ENCODE results near the gene ANAPC10. TPM values are rescaled to one million over a fixed set of nuclear protein-coding genes. Genes with fewer than 3 reads are reported as not detected.
A peak's percentile ranks its signal among the peaks of the same experiment; 100 is the strongest.

Gene ANAPC10
- total and polyA plus RNA-seq, 2 of the 4 experiments (the other 2 are of a cell fraction), result 17.1 to 22.4 TPM

GRCh38 chr4:145034727-145035211 is 63.2 kb downstream of the ANAPC10 start:
- no peak overlapping the region for H3K27ac ChIP-seq (ENCODE audit: insufficient read depth, low read length)
- no peak overlapping the region for H2AK5ac ChIP-seq (ENCODE audit: low read depth, low read length)
- H3K18ac ChIP-seq (ENCODE audit: low read depth, low read length), result no peak overlapping the region
- no peaks in the 10 kb centered on the region for H3K27me3 ChIP-seq (ENCODE audit: control insufficient read depth, insufficient read depth, low read length)
- intact Hi-C loops (cut with micrococcal nuclease) (no loop called here), in situ Hi-C loops (cut with MboI; ENCODE audit: low sequenced_read_pairs) (no loop called here), dilution Hi-C loops (cut with HindIII; ENCODE audit: low sequenced_read_pairs, unreplicated experiment) (no loop called here)
- H4K5ac ChIP-seq (ENCODE audit: low read depth, low read length), result no peak overlapping the region
- no peak overlapping the region for H3K9ac ChIP-seq (ENCODE audit: low read depth, low read length)
- no TSS peak for BruUV-seq (replicated peaks)
- peak overlapping the region in 1 of 2 experiments; percentile 16; a peak in 1 of 4 replicates for H4K8ac ChIP-seq (ENCODE audit: low read depth in 2 of 2, low read length in 2 of 2)
- H3K4me3 ChIP-seq (ENCODE audit: insufficient read depth, low read depth, low read length), result no peak overlapping the region
- ATAC-seq (ENCODE audit: low read depth) (peak; percentile 97), DNase-seq (peak; percentile 85)
- WGBS, 2 experiments (ENCODE audit: extremely low coverage in 2 of 2, insufficient read length in 1 of 2), result no CpG with 5 or more reads among the region's 6 CpGs
- H3K23ac ChIP-seq (ENCODE audit: low read depth, low read length), result no peak overlapping the region
- H3K4me2 ChIP-seq (ENCODE audit: low read depth, low read length), result no peak overlapping the region
- CTCF ChIA-PET, result interaction anchor here (0.5 kb wide), 1 partner anchor 397 kb away, joined by 3 read pairs; no protein-coding TSS in a partner anchor
- H3K36me3 ChIP-seq (ENCODE audit: control insufficient read depth, insufficient read depth, low read length), result peaks cover 8% of the 10 kb centered on the region
- peak overlapping the region; percentile 24 for H2AFZ ChIP-seq (replicated peaks; ENCODE audit: low read length, poor library complexity)
- H3K56ac ChIP-seq (ENCODE audit: extremely low read depth, insufficient read depth, low read length), result no peak overlapping the region
- H3K4ac ChIP-seq (ENCODE audit: low read depth, low read length), result peak overlapping the region; percentile 57
- H4K91ac ChIP-seq (ENCODE audit: insufficient read depth, low read depth, low read length), result peak overlapping the region; percentile 5; the same call in 1 of the 2 replicates
- H3K9me1 ChIP-seq (ENCODE audit: insufficient read depth, low read length), result peaks cover 7% of the 10 kb centered on the region
- H4K20me1 ChIP-seq (ENCODE audit: insufficient read depth, low read length), result no peaks in the 10 kb centered on the region
- no peak overlapping the region for H2BK5ac ChIP-seq (ENCODE audit: low read depth, low read length, poor library complexity, severe bottlenecking)
- peaks cover 5% of the 10 kb centered on the region for H3K4me1 ChIP-seq (ENCODE audit: control insufficient read depth, insufficient read depth, low read length)
- H3K9me3 ChIP-seq (ENCODE audit: control insufficient read depth, insufficient read depth, low read length), result no peaks in the 10 kb centered on the region
- H3K79me1 ChIP-seq (ENCODE audit: low read depth in 1 of 2, low read length in 2 of 2), result peaks cover 0 to 4% of the 10 kb centered on the region in 2 experiments; a peak in 2 of 4 replicates
- H2AK9ac ChIP-seq (replicated peaks; ENCODE audit: low read depth, low read length, poor library complexity), result no peak overlapping the region
- H3K14ac ChIP-seq (replicated peaks; ENCODE audit: low read depth, low read length), result peak overlapping the region; percentile 68
- peak overlapping the region; percentile 45; the same call in 1 of the 2 replicates for H2BK20ac ChIP-seq (ENCODE audit: low read depth, low read length)
- H2BK120ac ChIP-seq (ENCODE audit: low read depth, low read length), result 0 out of 2 replicates have a peak overlapping the region, but pooled peaks have one; percentile 4
- TF ChIP-seq CEBPB (IDR thresholded peaks at IDR 0.05; ENCODE audit: low read depth, low read length), result peak; percentile 69
- no peak for TF ChIP-seq NFE2L2 (IDR thresholded peaks at IDR 0.05; ENCODE audit: low read depth, low read length)
- TF ChIP-seq FOS (IDR thresholded peaks at IDR 0.05; ENCODE audit: low read depth, low read length), result peak; percentile 43; the same call in 1 of the 2 replicates
- no peak for TF ChIP-seq POLR2A (IDR thresholded peaks at IDR 0.05; ENCODE audit: low read depth, low read length)
- no peak overlapping the region for H2BK15ac ChIP-seq (ENCODE audit: low read depth, low read length)
- POLR2A ChIA-PET (ENCODE audit: unreplicated experiment), result no interaction called here

All from IMR-90 (cell line).